H9 (cell line): ENCODE results near the gene SPDL1. TPM values are rescaled to one million over a fixed set of nuclear protein-coding genes. Genes with fewer than 3 reads are reported as not detected.

Experiments used
- DNase-seq: peaks from one replicate; pipeline ENCODE4 v3.0.0-alpha.2; 2017
- H2AFZ ChIP-seq: one replicate; pipeline ENCODE4 v1.6.1; 2013; ENCODE audit warnings: mild to moderate bottlenecking, low read length, control low read depth, moderate library complexity
- H2AK5ac ChIP-seq: 2 replicates; pipeline ENCODE4 v1.6.1; 2013; ENCODE audit warnings: low read length, control low read depth, mixed read lengths; ENCODE audit not compliant: insufficient read length
- H2BK120ac ChIP-seq: one replicate; pipeline ENCODE4 v1.6.1; 2013; ENCODE audit warnings: low read depth, mild to moderate bottlenecking, low read length, control low read depth, inconsistent platforms; ENCODE audit not compliant: poor library complexity, severe bottlenecking
- H2BK12ac ChIP-seq: 2 replicates; pipeline ENCODE4 v1.6.1; 2013; ENCODE audit warnings: low read length, control low read depth, mixed read lengths, low read depth; ENCODE audit not compliant: insufficient read length
- H2BK15ac ChIP-seq: 2 replicates; pipeline ENCODE4 v1.6.1; 2013; ENCODE audit warnings: low read depth, low read length, control low read depth
- H2BK20ac ChIP-seq: one replicate; pipeline ENCODE4 v1.6.1; 2013; ENCODE audit warnings: low read depth, mild to moderate bottlenecking, low read length, control low read depth, inconsistent platforms; ENCODE audit not compliant: poor library complexity, severe bottlenecking
- H2BK5ac ChIP-seq: 2 replicates; pipeline ENCODE4 v1.6.1; 2013; ENCODE audit warnings: low read length, control low read depth, mixed read lengths; ENCODE audit not compliant: insufficient read length
- H3K14ac ChIP-seq: 2 replicates; pipeline ENCODE4 v1.6.1; 2013; ENCODE audit warnings: low read length, control low read depth; ENCODE audit not compliant: insufficient read depth
- H3K18ac ChIP-seq: 2 replicates; pipeline ENCODE4 v1.6.1; 2013; ENCODE audit warnings: low read depth, mild to moderate bottlenecking, mixed read lengths, low read length, control low read depth; ENCODE audit not compliant: insufficient read length
- H3K23ac ChIP-seq: 2 replicates; pipeline ENCODE4 v1.6.1; 2013; ENCODE audit warnings: low read length, control low read depth, mixed read lengths, low read depth; ENCODE audit not compliant: insufficient read length
- H3K23me2 ChIP-seq: 2 replicates; pipeline ENCODE4 v1.6.1; 2013; ENCODE audit warnings: low read depth, mild to moderate bottlenecking, mixed read lengths, low read length, control low read depth; ENCODE audit not compliant: insufficient read length, poor library complexity, severe bottlenecking
- H3K27ac ChIP-seq: 2 replicates; pipeline ENCODE4 v1.5.1; 2013; ENCODE audit warnings: low read length, control low read depth, mixed read lengths, low read depth; ENCODE audit not compliant: insufficient read length
- H3K27me3 ChIP-seq: 2 replicates; pipeline ENCODE4 v1.6.1; 2013; ENCODE audit warnings: low read length, control low read depth, inconsistent platforms; ENCODE audit not compliant: insufficient read depth
- H3K4ac ChIP-seq: 2 replicates; pipeline ENCODE4 v1.6.1; 2013; ENCODE audit warnings: low read depth, mild to moderate bottlenecking, control low read depth, inconsistent platforms, low read length, moderate library complexity
- H3K4me1 ChIP-seq: 2 replicates; pipeline ENCODE4 v1.6.1; 2013; ENCODE audit warnings: low read length, control low read depth, inconsistent platforms; ENCODE audit not compliant: insufficient read depth
- H3K4me2 ChIP-seq: 2 replicates; pipeline ENCODE4 v1.6.1; 2013; ENCODE audit warnings: low read length, control low read depth, mixed read lengths; ENCODE audit not compliant: insufficient read length, insufficient read depth
- H3K56ac ChIP-seq: 2 replicates; pipeline ENCODE4 v1.6.1; 2013; ENCODE audit warnings: low read depth, mild to moderate bottlenecking, mixed read lengths, low read length, control low read depth; ENCODE audit not compliant: insufficient read length
- H3K79me1 ChIP-seq: 2 replicates; pipeline ENCODE4 v1.6.1; 2013; ENCODE audit warnings: low read depth, mild to moderate bottlenecking, moderate library complexity, low read length, control low read depth, inconsistent platforms; ENCODE audit not compliant: insufficient read depth, poor library complexity, severe bottlenecking
- H3K79me2 ChIP-seq: 2 replicates; pipeline ENCODE4 v1.6.1; 2013; ENCODE audit warnings: low read length, control low read depth, inconsistent platforms; ENCODE audit not compliant: insufficient read depth
- H3K9ac ChIP-seq: 2 replicates; pipeline ENCODE4 v1.6.1; 2013; ENCODE audit warnings: low read length, control low read depth, mixed read lengths; ENCODE audit not compliant: insufficient read length; ENCODE audit errors: extremely low read depth
- H3K9me3 ChIP-seq: one replicate; pipeline ENCODE4 v1.6.1; 2013; ENCODE audit warnings: low read depth, low read length, inconsistent platforms; ENCODE audit not compliant: control insufficient read depth
- H3T11ph ChIP-seq: one replicate; pipeline ENCODE4 v1.6.1; 2013; ENCODE audit warnings: mild to moderate bottlenecking, low read length, control low read depth, inconsistent platforms
- H4K20me1 ChIP-seq: one replicate; pipeline ENCODE4 v1.6.1; 2013; ENCODE audit not compliant: control insufficient read depth, insufficient read length, insufficient read depth
- H4K5ac ChIP-seq: 2 replicates; pipeline ENCODE4 v1.6.1; 2013; ENCODE audit warnings: low read depth, mild to moderate bottlenecking, mixed read lengths, low read length, control low read depth; ENCODE audit not compliant: insufficient read length
- H4K8ac ChIP-seq: replicated peaks from 2 replicates; pipeline ENCODE4 v1.6.1; 2013; ENCODE audit warnings: low read length, control low read depth, mixed read lengths, low read depth; ENCODE audit not compliant: insufficient read length
- H4K91ac ChIP-seq: 2 replicates; pipeline ENCODE4 v1.6.1; 2013; ENCODE audit warnings: low read depth, mild to moderate bottlenecking, moderate library complexity, mixed read lengths, low read length, control low read depth; ENCODE audit not compliant: insufficient read length
- H3K27ac Mint-ChIP-seq, 3 experiments: 2 replicates in 2 of 3; 3 replicates in 1 of 3; pipeline ENCODE4 v1.8.0; 2020 to 2021; ENCODE audit warnings: mixed read lengths in 3 of 3, mild to moderate bottlenecking in 1 of 3, moderate library complexity in 1 of 3
- H3K27me3 Mint-ChIP-seq: 2 replicates; pipeline ENCODE4 v1.8.0; 2021; ENCODE audit warnings: low read depth, mild to moderate bottlenecking, moderate library complexity, mixed read lengths
- H3K36me3 Mint-ChIP-seq, 3 experiments: 2 replicates in 2 of 3; 3 replicates in 1 of 3; pipeline ENCODE4 v1.8.0; 2020 to 2021; ENCODE audit warnings: low read depth in 3 of 3, mixed read lengths in 3 of 3; ENCODE audit not compliant: insufficient read depth in 1 of 3
- H3K4me1 Mint-ChIP-seq, 2 experiments: 2 replicates each; pipeline ENCODE4 v1.8.0; 2020; ENCODE audit warnings: mixed read lengths in 2 of 2
- H3K4me3 Mint-ChIP-seq, 2 experiments: 2 replicates in 1 of 2; 3 replicates in 1 of 2; pipeline ENCODE4 v1.8.0; 2020 to 2021; ENCODE audit warnings: mild to moderate bottlenecking in 2 of 2, mixed read lengths in 2 of 2, moderate library complexity in 1 of 2
- H3K9me3 Mint-ChIP-seq, 2 experiments: 2 replicates in 1 of 2; 3 replicates in 1 of 2; pipeline ENCODE4 v1.8.0; 2020; ENCODE audit warnings: mild to moderate bottlenecking in 2 of 2, mixed read lengths in 2 of 2, moderate library complexity in 1 of 2
- CTCF ChIP-seq: fragments of 200-600 bp; sonication (generic); conservative IDR thresholded peaks from 3 replicates; pipeline ENCODE4 v1.8.0; 2021; ENCODE audit warnings: antibody characterized with exemption, mild to moderate bottlenecking
- WGBS: extraction: QIAGEN DNeasy Blood & Tissue Kit; methylation state at CpG from one replicate; pipeline ENCODE4 v1.1.7; 2013; ENCODE audit warnings: missing lambda C conversion rate, low lambda C conversion rate, mixed read lengths; ENCODE audit not compliant: insufficient read length; ENCODE audit errors: extremely low coverage; 5-methylcytosine and 5-hydroxymethylcytosine counted together
- total RNA-seq: library from RNA; stranded (reverse); gene quantifications from 2 replicates; pipeline ENCODE4 v1.2.1, GENCODE V29; 2021

The SPDL1 gene
- total RNA-seq, 1 experiment from 2014 or later, result 49.4 TPM

GRCh38 chr5:169629847-169630548 is 46.4 kb downstream of the SPDL1 start:
- Mint-ChIP-seq H3K27ac (no peak overlapping the region), H3K36me3 (0 out of 7 replicates have a peak, but pooled peaks cover 0 to 2% (median 0%) of the 10 kb centered on the region in 3 experiments), H3K4me3 (no peak overlapping the region), H3K4me1 (no peaks in the 10 kb centered on the region), H3K9me3 (peaks cover 2 to 5% of the 10 kb centered on the region in 2 experiments; a peak in 2 of 5 replicates), H3K27me3 (peaks cover 1% of the 10 kb centered on the region; the same call in 1 of the 2 replicates)
- H2BK120ac ChIP-seq, result no peak overlapping the region
- no peak for TF ChIP-seq CTCF
- no peak overlapping the region for H3K9ac ChIP-seq
- no peak overlapping the region for H2AK5ac ChIP-seq
- no peaks in the 10 kb centered on the region for H3K9me3 ChIP-seq
- H2BK12ac ChIP-seq, result no peak overlapping the region
- DNase-seq, result no peak
- H3K4me1 ChIP-seq, result no peaks in the 10 kb centered on the region
- H3K79me1 ChIP-seq, result no peaks in the 10 kb centered on the region
- H4K8ac ChIP-seq, result no peak overlapping the region
- no peak overlapping the region for H3K27ac ChIP-seq
- H3K14ac ChIP-seq, result no peak overlapping the region
- H3K4ac ChIP-seq, result no peak overlapping the region
- H4K91ac ChIP-seq, result no peak overlapping the region
- no peak overlapping the region for H3K23ac ChIP-seq
- no peak overlapping the region for H2BK20ac ChIP-seq
- no peak overlapping the region for H3K56ac ChIP-seq
- no peaks in the 10 kb centered on the region for H3K23me2 ChIP-seq
- H2BK15ac ChIP-seq, result no peak overlapping the region
- no peaks in the 10 kb centered on the region for H4K20me1 ChIP-seq
- H2AFZ ChIP-seq, result no peak overlapping the region
- no CpG with 5 or more reads among the region's 6 CpGs for WGBS
- H3K27me3 ChIP-seq, result no peaks in the 10 kb centered on the region
- no peak overlapping the region for H4K5ac ChIP-seq
- no peak overlapping the region for H2BK5ac ChIP-seq
- no peak overlapping the region for H3K4me2 ChIP-seq
- H3T11ph ChIP-seq, result no peak overlapping the region
- H3K18ac ChIP-seq, result no peak overlapping the region
- H3K79me2 ChIP-seq, result no peaks in the 10 kb centered on the region
